DMS79 treated with DMSO at 0.1 percent for 48 hours (cell line): ENCODE measurements around the gene CYP46A1.
A peak's percentile ranks its signal among the peaks of the same experiment; 100 is the strongest.

Experiments used
- DNase-seq: peaks from one replicate; lab custom pipeline; 2025; lab: John Stamatoyannopoulos, UW

Gene CYP46A1

GRCh38 chr14:99744199-99744872 lies 60.2 kb downstream of the CYP46A1 start:
- no peak for DNase-seq

GRCh38 chr14:99744873-99745224 lies 60.8 kb downstream of the CYP46A1 start:
- no peak for DNase-seq

- DNase-seq: no peak
Observed at GRCh38 chr14:99745307-99745951, 61.3 kb downstream of the CYP46A1 start.

- no peak for DNase-seq
Observed at GRCh38 chr14:99747167-99747566, 63.1 kb downstream of the CYP46A1 start.

GRCh38 chr14:99747582-99748330 lies 63.7 kb downstream of the CYP46A1 start:
- DNase-seq: no peak

GRCh38 chr14:99748529-99748928 lies 64.4 kb downstream of the CYP46A1 start:
- DNase-seq: no peak

GRCh38 chr14:99749142-99749541 lies 65.0 kb downstream of the CYP46A1 start:
- no peak for DNase-seq

- peak; percentile 11 for DNase-seq
Observed at GRCh38 chr14:99749763-99750715, 65.9 kb downstream of the CYP46A1 start.

GRCh38 chr14:99750746-99751450 lies 66.8 kb downstream of the CYP46A1 start:
- no peak for DNase-seq

- DNase-seq: no peak
Observed at GRCh38 chr14:99751539-99752485, 67.7 kb downstream of the CYP46A1 start.

GRCh38 chr14:99752486-99753121 lies 68.5 kb downstream of the CYP46A1 start:
- DNase-seq: no peak

GRCh38 chr14:99753225-99754140 lies 69.4 kb downstream of the CYP46A1 start:
- no peak for DNase-seq

GRCh38 chr14:99754141-99755067 lies 70.3 kb downstream of the CYP46A1 start:
- no peak for DNase-seq

- DNase-seq: no peak
Observed at GRCh38 chr14:99755068-99755405, 70.9 kb downstream of the CYP46A1 start.

- no peak for DNase-seq
Observed at GRCh38 chr14:99755629-99756603, 71.8 kb downstream of the CYP46A1 start.

- no peak for DNase-seq
Observed at GRCh38 chr14:99756796-99757195, 72.7 kb downstream of the CYP46A1 start.
